Chondrocyte (in vitro differentiated cells): Measurements from ENCODE around the gene KCNJ10. TPM values are rescaled to one million over a fixed set of nuclear protein-coding genes. Genes with fewer than 3 reads are reported as not detected.

Experiments used
- DNase-seq: peaks from one replicate; pipeline ENCODE4 v3.0.0; 2021; ENCODE audit warnings: mixed read lengths, low spot score
- H3K27ac Mint-ChIP-seq: one replicate; pipeline ENCODE4 v1.8.0; 2021; ENCODE audit warnings: mild to moderate bottlenecking, moderate library complexity, mixed read lengths; ENCODE audit not compliant: unreplicated experiment
- H3K27me3 Mint-ChIP-seq: 2 replicates; pipeline ENCODE4 v1.8.0; 2021; ENCODE audit warnings: low read depth, mixed read lengths
- H3K36me3 Mint-ChIP-seq: 2 replicates; pipeline ENCODE4 v1.8.0; 2021; ENCODE audit warnings: low read depth, mixed read lengths
- H3K4me1 Mint-ChIP-seq: 2 replicates; pipeline ENCODE4 v1.8.0; 2021; ENCODE audit warnings: low read depth, mild to moderate bottlenecking, mixed read lengths
- H3K4me3 Mint-ChIP-seq: one replicate; pipeline ENCODE4 v1.8.0; 2021; ENCODE audit warnings: mild to moderate bottlenecking, moderate library complexity, mixed read lengths; ENCODE audit not compliant: unreplicated experiment
- H3K9me3 Mint-ChIP-seq: 2 replicates; pipeline ENCODE4 v1.8.0; 2021; ENCODE audit warnings: low read depth, mixed read lengths
- CTCF ChIP-seq: fragments of 200-600 bp; sonication (generic); IDR thresholded peaks from 2 replicates; pipeline ENCODE4 v1.5.0; 2021; ENCODE audit warnings: antibody characterized with exemption, mild to moderate bottlenecking, moderate library complexity
- total RNA-seq: library from RNA; stranded (reverse); gene quantifications from 3 replicates; pipeline ENCODE4 v1.2.1, GENCODE V29; 2021

The KCNJ10 gene
- total RNA-seq, 1 donor from 2014 or later: not detected

GRCh38 chr1:159991513-159991912, 78.4 kb downstream of the KCNJ10 start:
- no peak for DNase-seq
- Mint-ChIP-seq H3K4me3 (no peak overlapping the region), H3K9me3 (no peaks in the 10 kb centered on the region), H3K27ac (no peak overlapping the region), H3K36me3 (no peaks in the 10 kb centered on the region), H3K27me3 (peaks cover 23% of the 10 kb centered on the region), H3K4me1 (peaks cover 20% of the 10 kb centered on the region)
- TF ChIP-seq CTCF: no peak

GRCh38 chr1:159990005-159990404, 80.0 kb downstream of the KCNJ10 start:
- no peak for DNase-seq
- TF ChIP-seq CTCF: no peak

GRCh38 chr1:159989581-159989980, 80.4 kb downstream of the KCNJ10 start:
- Mint-ChIP-seq H3K9me3 (no peaks in the 10 kb centered on the region), H3K4me1 (peaks cover 10% of the 10 kb centered on the region), H3K36me3 (no peaks in the 10 kb centered on the region), H3K27ac (no peak overlapping the region), H3K4me3 (no peak overlapping the region), H3K27me3 (peaks cover 40% of the 10 kb centered on the region)
- DNase-seq: no peak
- no peak for TF ChIP-seq CTCF

More at GRCh38 chr1:159990005-159990404, 80.0 kb downstream of the KCNJ10 start:
- Mint-ChIP-seq H3K27me3 (peaks cover 36% of the 10 kb centered on the region), H3K9me3 (no peaks in the 10 kb centered on the region), H3K27ac (no peak overlapping the region), H3K4me1 (peaks cover 10% of the 10 kb centered on the region), H3K36me3 (no peaks in the 10 kb centered on the region), H3K4me3 (no peak overlapping the region)

- Mint-ChIP-seq H3K27ac (no peak overlapping the region), H3K36me3 (no peaks in the 10 kb centered on the region)
- no peak for DNase-seq
Measured at GRCh38 chr1:159988006-159988405, 82.0 kb downstream of the KCNJ10 start.

GRCh38 chr1:159987186-159987585, 82.8 kb downstream of the KCNJ10 start:
- peaks cover 3% of the 10 kb centered on the region for H3K9me3 Mint-ChIP-seq
- peaks cover 5% of the 10 kb centered on the region for H3K4me1 Mint-ChIP-seq
- no peak overlapping the region for H3K4me3 Mint-ChIP-seq
- peaks cover 3% of the 10 kb centered on the region for H3K36me3 Mint-ChIP-seq
- no peak for TF ChIP-seq CTCF
- no peak overlapping the region for H3K27ac Mint-ChIP-seq
- no peak for DNase-seq
- peaks cover 57% of the 10 kb centered on the region for H3K27me3 Mint-ChIP-seq

More at GRCh38 chr1:159988006-159988405, 82.0 kb downstream of the KCNJ10 start:
- peaks cover 2% of the 10 kb centered on the region for H3K9me3 Mint-ChIP-seq
- no peak for TF ChIP-seq CTCF
- H3K27me3 Mint-ChIP-seq: peaks cover 51% of the 10 kb centered on the region
- no peak overlapping the region for H3K4me3 Mint-ChIP-seq
- H3K4me1 Mint-ChIP-seq: peaks cover 10% of the 10 kb centered on the region
